GM12892 (cell line): ENCODE data around the gene GLB1L3.

Source experiments
- POLR2A ChIP-seq: IDR thresholded peaks from 2 replicates; pipeline ENCODE4 v1.6.1; 2011; ENCODE audit warnings: low read depth, low read length, control low read depth
- POLR2AphosphoS5 ChIP-seq: IDR thresholded peaks from 2 replicates; pipeline ENCODE4 v1.6.1; 2011; ENCODE audit warnings: low read depth, low read length, control low read depth
- TAF1 ChIP-seq: IDR thresholded peaks from 2 replicates; pipeline ENCODE4 v1.6.1; 2011; ENCODE audit warnings: low read depth, mild to moderate bottlenecking, control low read depth, low read length, borderline replicate concordance

GRCh38 chr11:134357545-134357839 lies 81.3 kb downstream of the GLB1L3 start:
- TF ChIP-seq POLR2A (no peak), TAF1 (no peak), POLR2AphosphoS5 (no peak)
